ENCODE data around the gene GAK. TPM values are rescaled to one million over a fixed set of nuclear protein-coding genes. Genes with fewer than 3 reads are reported as not detected.
"Not testable (repeated sequence)": the region's sequence is repeated elsewhere in the genome, so short reads cannot be mapped to it uniquely, and the experiment has no call there.

Gene GAK
- polyA plus RNA-seq, 1 donor (not counting 4 experiments of a cell fraction or from before 2014, with no cell fraction given), result 18.4 TPM

- Histone ChIP-seq H4K20me1 (ENCODE audit: control insufficient read depth, extremely low read depth, insufficient read depth, low read length) (no peaks in the 10 kb centered on the region), H3K9me1 (ENCODE audit: control insufficient read depth, extremely low read depth, insufficient read depth, low read length) (no peaks in the 10 kb centered on the region), H3K79me2 (ENCODE audit: control insufficient read depth, insufficient read depth, low read length) (no peaks in the 10 kb centered on the region), H3K4me3 (ENCODE audit: control insufficient read depth in 2 of 3, extremely low read depth in 1 of 3, insufficient read depth in 2 of 3, low read depth in 1 of 3, low read length in 3 of 3) (no peak overlapping the region), H3K9ac (ENCODE audit: control insufficient read depth, extremely low read depth, insufficient read depth, low read length) (no peak overlapping the region), H2AFZ (ENCODE audit: control insufficient read depth, low read length) (no peak overlapping the region), H3K36me3 (ENCODE audit: control insufficient read depth in 2 of 2, extremely low read depth in 1 of 2, insufficient read depth in 2 of 2, low read length in 2 of 2) (no peaks in the 10 kb centered on the region), H3K4me1 (ENCODE audit: control insufficient read depth, extremely low read depth, insufficient read depth, low read length) (no peaks in the 10 kb centered on the region), H3K27ac (ENCODE audit: control insufficient read depth, insufficient read depth, low read length) (no peak overlapping the region), H3K9me3 (ENCODE audit: control insufficient read depth, low read depth, low read length) (no peaks in the 10 kb centered on the region), H3K4me2 (ENCODE audit: control insufficient read depth, extremely low read depth, insufficient read depth, low read depth, low read length) (no peak overlapping the region), H3K27me3 (ENCODE audit: control insufficient read depth, extremely low read depth, insufficient read depth, low read length) (peaks cover 14% of the 10 kb centered on the region)
- dilution Hi-C loops (cut with MboI; ENCODE audit: extremely low pct_ligation_motif_present, low sequenced_read_pairs), result no loop called here
- TF ChIP-seq EZH2 (IDR thresholded peaks at IDR 0.05; ENCODE audit: low read length), result no peak
- no peak for FAIRE-seq
- no peak for DNase-seq (ENCODE audit: low read depth, low spot score)
Measured at GRCh38 chr4:808860-809570, 123.1 kb downstream of the GAK start.

- H3K9ac ChIP-seq (ENCODE audit: control insufficient read depth, extremely low read depth, insufficient read depth, low read length), result no peak overlapping the region
- H3K4me3 ChIP-seq (ENCODE audit: control insufficient read depth in 2 of 3, extremely low read depth in 1 of 3, insufficient read depth in 2 of 3, low read depth in 1 of 3, low read length in 3 of 3), result no peak overlapping the region
- TF ChIP-seq EZH2 (IDR thresholded peaks at IDR 0.05; ENCODE audit: low read length) (no peak), CTCF (optimal IDR thresholded peaks at IDR 0.05 in 1 of 3, IDR thresholded peaks at IDR 0.05 in 1 of 3, conservative IDR thresholded peaks at IDR 0.05 in 1 of 3; ENCODE audit: extremely low read depth in 1 of 3, insufficient read depth in 2 of 3, low read length in 3 of 3) (no peak)
- no peaks in the 10 kb centered on the region for H4K20me1 ChIP-seq (ENCODE audit: control insufficient read depth, extremely low read depth, insufficient read depth, low read length)
- no peak overlapping the region for H3K27ac ChIP-seq (ENCODE audit: control insufficient read depth, insufficient read depth, low read length)
- DNase-seq (ENCODE audit: low read depth, low spot score) (no peak), FAIRE-seq (no peak)
- no peaks in the 10 kb centered on the region for H3K79me2 ChIP-seq (ENCODE audit: control insufficient read depth, insufficient read depth, low read length)
- H3K4me1 ChIP-seq (ENCODE audit: control insufficient read depth, extremely low read depth, insufficient read depth, low read length), result no peaks in the 10 kb centered on the region
- no peaks in the 10 kb centered on the region for H3K9me3 ChIP-seq (ENCODE audit: control insufficient read depth, low read depth, low read length)
- H2AFZ ChIP-seq (ENCODE audit: control insufficient read depth, low read length), result no peak overlapping the region
- H3K36me3 ChIP-seq (ENCODE audit: control insufficient read depth in 2 of 2, extremely low read depth in 1 of 2, insufficient read depth in 2 of 2, low read length in 2 of 2), result no peaks in the 10 kb centered on the region
- H3K4me2 ChIP-seq (ENCODE audit: control insufficient read depth, extremely low read depth, insufficient read depth, low read depth, low read length), result no peak overlapping the region
- peaks cover 5% of the 10 kb centered on the region for H3K27me3 ChIP-seq (ENCODE audit: control insufficient read depth, extremely low read depth, insufficient read depth, low read length)
- dilution Hi-C loops (cut with MboI; ENCODE audit: extremely low pct_ligation_motif_present, low sequenced_read_pairs), result no loop called here
- no peaks in the 10 kb centered on the region for H3K9me1 ChIP-seq (ENCODE audit: control insufficient read depth, extremely low read depth, insufficient read depth, low read length)
Measured at GRCh38 chr4:807792-808191, 124.3 kb downstream of the GAK start.

GRCh38 chr4:806979-807378, 125.1 kb downstream of the GAK start:
- H3K9me1 ChIP-seq (ENCODE audit: control insufficient read depth, extremely low read depth, insufficient read depth, low read length); H3K79me2 ChIP-seq (ENCODE audit: control insufficient read depth, insufficient read depth, low read length); dilution Hi-C loops (cut with MboI; ENCODE audit: extremely low pct_ligation_motif_present, low sequenced_read_pairs); H3K9ac ChIP-seq (ENCODE audit: control insufficient read depth, extremely low read depth, insufficient read depth, low read length); H3K9me3 ChIP-seq (ENCODE audit: control insufficient read depth, low read depth, low read length); H3K27ac ChIP-seq (ENCODE audit: control insufficient read depth, insufficient read depth, low read length); H2AFZ ChIP-seq (ENCODE audit: control insufficient read depth, low read length); H3K36me3 ChIP-seq (ENCODE audit: control insufficient read depth in 2 of 2, extremely low read depth in 1 of 2, insufficient read depth in 2 of 2, low read length in 2 of 2); H3K4me1 ChIP-seq (ENCODE audit: control insufficient read depth, extremely low read depth, insufficient read depth, low read length); H4K20me1 ChIP-seq (ENCODE audit: control insufficient read depth, extremely low read depth, insufficient read depth, low read length); FAIRE-seq; H3K4me3 ChIP-seq (ENCODE audit: control insufficient read depth in 2 of 3, extremely low read depth in 1 of 3, insufficient read depth in 2 of 3, low read depth in 1 of 3, low read length in 3 of 3); DNase-seq (ENCODE audit: low read depth, low spot score); H3K27me3 ChIP-seq (ENCODE audit: control insufficient read depth, extremely low read depth, insufficient read depth, low read length); H3K4me2 ChIP-seq (ENCODE audit: control insufficient read depth, extremely low read depth, insufficient read depth, low read depth, low read length): not testable (repeated sequence)

Measured in keratinocyte (primary cell).